Mesenchymal stem cell (in vitro differentiated cells and primary cell): ENCODE data around the gene SLC4A2.

Experiments used
- DNase-seq: peaks from one replicate; pipeline ENCODE4 v3.0.0-alpha.2; 2013
- H2AFZ ChIP-seq: one replicate; pipeline ENCODE4 v1.6.1; 2013; ENCODE audit warnings: low read depth, mild to moderate bottlenecking, control low read depth, inconsistent platforms, low read length, moderate library complexity
- H2AK5ac ChIP-seq: 2 replicates; pipeline ENCODE4 v1.6.1; 2013; ENCODE audit warnings: low read length, moderate library complexity, mild to moderate bottlenecking, inconsistent platforms; ENCODE audit not compliant: severe bottlenecking
- H2BK120ac ChIP-seq: one replicate; pipeline ENCODE4 v1.6.1; 2013; ENCODE audit warnings: low read depth, mild to moderate bottlenecking, inconsistent platforms, low read length, moderate library complexity
- H2BK12ac ChIP-seq, 2 experiments: one replicate each; pipeline ENCODE4 v1.6.1; 2013; ENCODE audit warnings: inconsistent platforms in 2 of 2, low read length in 2 of 2, mild to moderate bottlenecking in 2 of 2, moderate library complexity in 2 of 2, control low read depth in 1 of 2
- H2BK15ac ChIP-seq: one replicate; pipeline ENCODE4 v1.6.1; 2013; ENCODE audit warnings: mild to moderate bottlenecking, low read depth, inconsistent platforms; ENCODE audit not compliant: poor library complexity, severe bottlenecking
- H2BK5ac ChIP-seq: 2 replicates; pipeline ENCODE4 v1.6.1; 2013; ENCODE audit warnings: low read depth, mild to moderate bottlenecking, low read length, control low read depth, inconsistent platforms; ENCODE audit not compliant: poor library complexity, severe bottlenecking
- H3K14ac ChIP-seq, 2 experiments: one replicate each; pipeline ENCODE4 v1.6.1; 2013; ENCODE audit warnings: inconsistent platforms in 2 of 2, low read length in 2 of 2, control low read depth in 1 of 2, mild to moderate bottlenecking in 1 of 2, moderate library complexity in 1 of 2
- H3K18ac ChIP-seq, 2 experiments: one replicate each; pipeline ENCODE4 v1.6.1; 2013; ENCODE audit warnings: inconsistent platforms in 2 of 2, low read length in 2 of 2, control low read depth in 1 of 2, low read depth in 1 of 2, mild to moderate bottlenecking in 1 of 2
- H3K23ac ChIP-seq, 2 experiments: one replicate each; pipeline ENCODE4 v1.6.1; 2013; ENCODE audit warnings: inconsistent platforms in 2 of 2, low read length in 2 of 2, mild to moderate bottlenecking in 2 of 2, moderate library complexity in 2 of 2, control low read depth in 1 of 2
- H3K27ac ChIP-seq: 2 replicates; pipeline ENCODE4 v1.5.1; 2013; ENCODE audit warnings: mild to moderate bottlenecking, moderate library complexity, low read length, control low read depth, inconsistent platforms; ENCODE audit not compliant: poor library complexity, severe bottlenecking
- H3K27me3 ChIP-seq, 2 experiments: 2 replicates each; pipeline versions ENCODE4 v1.6.1 to v1.7.0; 2013; ENCODE audit warnings: low read length in 2 of 2, mild to moderate bottlenecking in 2 of 2, moderate library complexity in 2 of 2, control low read depth in 1 of 2, inconsistent platforms in 1 of 2; ENCODE audit not compliant: control insufficient read depth in 1 of 2, insufficient read depth in 1 of 2
- H3K36me3 ChIP-seq, 2 experiments: 2 replicates each; pipeline versions ENCODE4 v1.6.1 to v1.7.0; 2013; ENCODE audit warnings: low read length in 2 of 2, control low read depth in 1 of 2, inconsistent platforms in 1 of 2, low read depth in 1 of 2, mild to moderate bottlenecking in 1 of 2; ENCODE audit not compliant: insufficient read depth in 2 of 2, control insufficient read depth in 1 of 2
- H3K4ac ChIP-seq, 2 experiments: one replicate each; pipeline ENCODE4 v1.6.1; 2013; ENCODE audit warnings: inconsistent platforms in 2 of 2, low read length in 2 of 2, mild to moderate bottlenecking in 2 of 2, moderate library complexity in 2 of 2, control low read depth in 1 of 2, low read depth in 1 of 2
- H3K4me1 ChIP-seq: 2 replicates; pipeline ENCODE4 v1.6.1; 2013; ENCODE audit warnings: low read depth, low read length, control low read depth; ENCODE audit not compliant: control insufficient read depth, insufficient read depth
- H3K4me2 ChIP-seq: 2 replicates; pipeline ENCODE4 v1.6.1; 2013; ENCODE audit warnings: low read length, mild to moderate bottlenecking, inconsistent platforms; ENCODE audit not compliant: poor library complexity, severe bottlenecking
- H3K4me3 ChIP-seq, 2 experiments: 2 replicates each; pipeline versions ENCODE4 v1.5.1 to v1.7.0; 2013; ENCODE audit warnings: low read length in 2 of 2, mild to moderate bottlenecking in 2 of 2, control low read depth in 1 of 2, low read depth in 1 of 2; ENCODE audit not compliant: insufficient read depth in 1 of 2
- H3K79me1 ChIP-seq: replicated peaks from 2 replicates; pipeline ENCODE4 v1.6.1; 2013; ENCODE audit warnings: mild to moderate bottlenecking, control low read depth, low read length, inconsistent platforms; ENCODE audit not compliant: poor library complexity, severe bottlenecking
- H3K9ac ChIP-seq: 2 replicates; pipeline ENCODE4 v1.7.0; 2013; ENCODE audit warnings: mild to moderate bottlenecking, low read length, moderate library complexity
- H3K9me3 ChIP-seq: 2 replicates; pipeline ENCODE4 v1.7.0; 2013; ENCODE audit warnings: mild to moderate bottlenecking, low read length; ENCODE audit not compliant: control insufficient read depth
- H4K8ac ChIP-seq: one replicate; pipeline ENCODE4 v1.6.1; 2013; ENCODE audit warnings: inconsistent platforms, mild to moderate bottlenecking, low read length, moderate library complexity
- H4K91ac ChIP-seq: one replicate; pipeline ENCODE4 v1.6.1; 2013; ENCODE audit warnings: mild to moderate bottlenecking, low read length, inconsistent platforms
- WGBS: methylation state at CpG from one replicate; pipeline ENCODE4 v1.1.7; 2013; ENCODE audit warnings: mixed read lengths; 5-methylcytosine and 5-hydroxymethylcytosine counted together

SLC4A2 gene

GRCh38 chr7:151016505-151016904 lies 42.9 kb upstream of the SLC4A2 start:
- no peak overlapping the region for H2BK12ac ChIP-seq
- H3K23ac ChIP-seq, result no peak overlapping the region
- DNase-seq, result no peak
- no peaks in the 10 kb centered on the region for H3K79me1 ChIP-seq
- peaks cover 59 to 74% of the 10 kb centered on the region in 2 experiments for H3K27me3 ChIP-seq
- WGBS, result 87% methylated on average over 8 of the region's 8 CpGs
- H3K9ac ChIP-seq, result no peak overlapping the region
- H3K4me1 ChIP-seq, result peaks cover 14% of the 10 kb centered on the region
- peak overlapping the region in 1 of 2 experiments; percentile 51 for H3K4ac ChIP-seq
- peak overlapping the region in 1 of 2 experiments; percentile 12 for H3K18ac ChIP-seq
- peak overlapping the region in 1 of 2 experiments; percentile 12 for H3K14ac ChIP-seq
- no peaks in the 10 kb centered on the region for H3K9me3 ChIP-seq
- no peak overlapping the region for H3K27ac ChIP-seq
- no peak overlapping the region for H2BK120ac ChIP-seq
- H2AK5ac ChIP-seq, result no peak overlapping the region
- H3K36me3 ChIP-seq, result no peaks in the 10 kb centered on the region
- no peak overlapping the region for H2BK5ac ChIP-seq
- H4K8ac ChIP-seq, result no peak overlapping the region
- H2BK15ac ChIP-seq, result no peak overlapping the region
- no peak overlapping the region for H3K4me2 ChIP-seq
- H4K91ac ChIP-seq, result no peak overlapping the region
- no peak overlapping the region for H3K4me3 ChIP-seq
- no peak overlapping the region for H2AFZ ChIP-seq

GRCh38 chr7:151016942-151017341 lies 42.4 kb upstream of the SLC4A2 start:
- no peak overlapping the region for H3K18ac ChIP-seq

GRCh38 chr7:151017370-151017952 lies 41.9 kb upstream of the SLC4A2 start:
- no peak overlapping the region for H3K9ac ChIP-seq
- no peak overlapping the region for H2BK5ac ChIP-seq
- WGBS, result 77% methylated on average over 13 of the region's 13 CpGs
- peaks cover 14% of the 10 kb centered on the region for H3K4me1 ChIP-seq
- H4K91ac ChIP-seq, result no peak overlapping the region
- H4K8ac ChIP-seq, result no peak overlapping the region
- H2AK5ac ChIP-seq, result no peak overlapping the region
- H3K9me3 ChIP-seq, result no peaks in the 10 kb centered on the region
- no peak for DNase-seq
- no peak overlapping the region for H2BK15ac ChIP-seq
- peak overlapping the region in 1 of 2 experiments; percentile 38 for H3K18ac ChIP-seq
- H3K4ac ChIP-seq, result no peak overlapping the region
- H3K4me3 ChIP-seq, result peak overlapping the region in 1 of 2 experiments; percentile 66
- no peak overlapping the region for H3K27ac ChIP-seq
- H2BK12ac ChIP-seq, result no peak overlapping the region
- H2AFZ ChIP-seq, result no peak overlapping the region
- peaks cover 55 to 65% of the 10 kb centered on the region in 2 experiments for H3K27me3 ChIP-seq
- no peaks in the 10 kb centered on the region for H3K79me1 ChIP-seq
- no peak overlapping the region for H3K23ac ChIP-seq
- H3K36me3 ChIP-seq, result no peaks in the 10 kb centered on the region
- no peak overlapping the region for H3K4me2 ChIP-seq
- H2BK120ac ChIP-seq, result no peak overlapping the region
- H3K14ac ChIP-seq, result no peak overlapping the region

More at GRCh38 chr7:151016942-151017341, 42.4 kb upstream of the SLC4A2 start:
- no peak for DNase-seq
- H2BK12ac ChIP-seq, result no peak overlapping the region
- no peak overlapping the region for H3K4ac ChIP-seq
- H3K4me3 ChIP-seq, result no peak overlapping the region
- no peak overlapping the region for H3K14ac ChIP-seq
- no peak overlapping the region for H3K27ac ChIP-seq
- no peak overlapping the region for H4K8ac ChIP-seq
- H3K79me1 ChIP-seq, result no peaks in the 10 kb centered on the region
- H3K23ac ChIP-seq, result no peak overlapping the region
- no peak overlapping the region for H2AK5ac ChIP-seq
- no peak overlapping the region for H3K4me2 ChIP-seq
- H3K4me1 ChIP-seq, result peaks cover 14% of the 10 kb centered on the region
- no peak overlapping the region for H2BK120ac ChIP-seq
- H3K9me3 ChIP-seq, result no peaks in the 10 kb centered on the region
- no peak overlapping the region for H2AFZ ChIP-seq
- no peak overlapping the region for H3K9ac ChIP-seq
- WGBS, result 89% methylated on average over 15 of the region's 15 CpGs
- H3K27me3 ChIP-seq, result peaks cover 59 to 70% of the 10 kb centered on the region in 2 experiments
- no peak overlapping the region for H2BK5ac ChIP-seq
- no peak overlapping the region for H2BK15ac ChIP-seq
- no peak overlapping the region for H4K91ac ChIP-seq
- no peaks in the 10 kb centered on the region for H3K36me3 ChIP-seq

- 8% methylated on average over 32 of the region's 34 CpGs for WGBS
- H4K8ac ChIP-seq, result no peak overlapping the region
- no peak overlapping the region for H3K23ac ChIP-seq
- no peak overlapping the region for H3K4me2 ChIP-seq
- peak overlapping the region; percentile 26 to 66 for H3K4me3 ChIP-seq
- H3K14ac ChIP-seq, result no peak overlapping the region
- no peak overlapping the region for H2BK15ac ChIP-seq
- H2BK12ac ChIP-seq, result no peak overlapping the region
- no peaks in the 10 kb centered on the region for H3K79me1 ChIP-seq
- H2BK120ac ChIP-seq, result peak overlapping the region; percentile 3
- H3K4ac ChIP-seq, result no peak overlapping the region
- H2BK5ac ChIP-seq, result no peak overlapping the region
- no peaks in the 10 kb centered on the region for H3K9me3 ChIP-seq
- H2AFZ ChIP-seq, result no peak overlapping the region
- peak overlapping the region; percentile 70 for H4K91ac ChIP-seq
- H2AK5ac ChIP-seq, result no peak overlapping the region
- H3K36me3 ChIP-seq, result no peaks in the 10 kb centered on the region
- H3K4me1 ChIP-seq, result peaks cover 14% of the 10 kb centered on the region
- no peak overlapping the region for H3K9ac ChIP-seq
- H3K27me3 ChIP-seq, result peaks cover 50 to 63% of the 10 kb centered on the region in 2 experiments
- H3K18ac ChIP-seq, result peak overlapping the region; percentile 38 to 72
- peak; percentile 51 for DNase-seq
- H3K27ac ChIP-seq, result no peak overlapping the region
These were observed 41.4 kb upstream of the SLC4A2 start for GRCh38 chr7:151017953-151018420.
